GM12875 (cell line): ENCODE results near the gene FBRS.
A peak's percentile ranks its signal among the peaks of the same experiment; 100 is the strongest.
"Not testable (repeated sequence)": the region's sequence is repeated elsewhere in the genome, so short reads cannot be mapped to it uniquely, and the experiment has no call there.

ENCODE experiments used
- H3K4me3 ChIP-seq: one replicate; pipeline ENCODE4 v1.5.1; 2011; ENCODE audit warnings: low read depth, low read length, control low read depth
- TF ChIP-seq, protein P1 (sequence below): IDR thresholded peaks from 2 replicates; pipeline ENCODE4 v1.5.1; 2011; ENCODE audit warnings: low read depth, mild to moderate bottlenecking, control low read depth, inconsistent platforms, low read length, moderate library complexity, borderline replicate concordance; ENCODE audit not compliant: insufficient read depth

The FBRS gene

GRCh38 chr16:30694926-30695693 lies 36.9 kb downstream of the FBRS start:
- TF ChIP-seq, protein P1, sequence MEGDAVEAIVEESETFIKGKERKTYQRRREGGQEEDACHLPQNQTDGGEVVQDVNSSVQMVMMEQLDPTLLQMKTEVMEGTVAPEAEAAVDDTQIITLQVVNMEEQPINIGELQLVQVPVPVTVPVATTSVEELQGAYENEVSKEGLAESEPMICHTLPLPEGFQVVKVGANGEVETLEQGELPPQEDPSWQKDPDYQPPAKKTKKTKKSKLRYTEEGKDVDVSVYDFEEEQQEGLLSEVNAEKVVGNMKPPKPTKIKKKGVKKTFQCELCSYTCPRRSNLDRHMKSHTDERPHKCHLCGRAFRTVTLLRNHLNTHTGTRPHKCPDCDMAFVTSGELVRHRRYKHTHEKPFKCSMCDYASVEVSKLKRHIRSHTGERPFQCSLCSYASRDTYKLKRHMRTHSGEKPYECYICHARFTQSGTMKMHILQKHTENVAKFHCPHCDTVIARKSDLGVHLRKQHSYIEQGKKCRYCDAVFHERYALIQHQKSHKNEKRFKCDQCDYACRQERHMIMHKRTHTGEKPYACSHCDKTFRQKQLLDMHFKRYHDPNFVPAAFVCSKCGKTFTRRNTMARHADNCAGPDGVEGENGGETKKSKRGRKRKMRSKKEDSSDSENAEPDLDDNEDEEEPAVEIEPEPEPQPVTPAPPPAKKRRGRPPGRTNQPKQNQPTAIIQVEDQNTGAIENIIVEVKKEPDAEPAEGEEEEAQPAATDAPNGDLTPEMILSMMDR = no peak
- H3K4me3 ChIP-seq = no peak overlapping the region

DNA sequence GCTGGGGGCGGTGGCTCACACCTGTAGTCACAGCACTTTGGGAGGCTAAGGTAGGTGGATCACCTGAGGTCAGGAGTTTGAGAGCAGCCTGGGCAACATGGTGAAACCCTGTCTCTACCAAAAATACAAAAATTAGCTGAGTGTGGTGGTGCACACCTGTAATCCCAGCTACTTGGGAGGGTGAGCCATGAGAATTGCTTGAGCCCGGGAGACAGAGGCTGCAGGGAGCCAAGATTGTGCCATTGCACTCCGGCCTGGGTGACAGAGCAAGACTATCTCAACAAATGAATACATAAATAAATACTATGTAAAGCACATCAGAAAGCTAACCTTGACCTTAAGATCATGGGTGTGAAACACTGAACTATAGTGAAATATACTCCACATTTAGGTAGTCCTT lies 38.4 kb downstream of the FBRS start:
- H3K4me3 ChIP-seq = not testable (repeated sequence)

- TF ChIP-seq, protein P1 = no peak
- peak overlapping the region; percentile 98 for H3K4me3 ChIP-seq
These were observed 39.3 kb downstream of the FBRS start for GRCh38 chr16:30697264-30698138.

- peak overlapping the region; percentile 98 for H3K4me3 ChIP-seq
These were observed 40.0 kb downstream of the FBRS start for GRCh38 chr16:30698139-30698815.

DNA sequence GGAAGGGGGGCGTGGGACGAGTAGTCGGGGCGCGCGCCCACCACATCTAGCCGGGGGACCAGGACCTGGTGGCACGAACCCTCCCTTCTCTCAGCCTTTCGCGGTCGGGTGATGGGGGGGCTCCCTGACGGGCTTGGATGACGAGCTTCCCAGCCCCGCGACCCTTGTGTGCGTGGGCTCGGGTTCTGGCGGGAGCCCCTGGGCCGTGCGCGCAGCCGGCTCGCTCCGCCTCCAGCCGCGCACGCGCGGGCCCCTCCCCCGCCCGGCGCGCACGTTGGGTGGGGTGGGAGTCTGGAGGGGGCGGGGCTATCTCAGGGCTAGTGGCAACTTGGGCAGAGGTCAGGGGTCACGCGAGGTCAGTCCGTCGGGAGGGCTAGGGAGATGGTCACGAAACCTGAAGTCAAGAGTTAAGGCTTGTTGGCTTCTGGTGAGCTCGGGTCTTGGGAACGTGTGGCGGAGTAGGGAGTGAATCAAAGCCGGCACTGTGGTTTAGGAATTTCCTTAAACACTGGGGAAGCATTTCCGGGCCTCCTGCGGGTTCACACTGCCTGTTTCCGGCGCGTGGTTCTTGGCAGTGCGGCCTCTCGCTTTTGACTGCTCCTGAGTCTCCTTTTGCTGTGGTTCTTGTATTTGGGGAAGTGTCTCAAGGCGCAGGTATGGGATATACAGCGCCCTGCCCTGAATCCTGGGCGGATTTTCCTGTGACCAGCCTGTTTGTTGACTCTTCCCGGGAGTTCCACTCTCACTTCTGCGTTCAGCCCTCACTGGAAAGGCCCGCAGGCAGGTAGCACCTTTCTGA lies 40.8 kb downstream of the FBRS start, which contains the start of gene SRCAP:
TSS of gene SRCAP (plus strand) at position 356 of the 799 bp plus-strand sequence. CDS start 1,654 bp downstream, outside the sequence.
- H3K4me3 ChIP-seq = peak within 1 kb of the TSS; percentile 98
- TF ChIP-seq, protein P1 = no peak

More at GRCh38 chr16:30698139-30698815, 40.0 kb downstream of the FBRS start:
- TF ChIP-seq, protein P1 = no peak

DNA sequence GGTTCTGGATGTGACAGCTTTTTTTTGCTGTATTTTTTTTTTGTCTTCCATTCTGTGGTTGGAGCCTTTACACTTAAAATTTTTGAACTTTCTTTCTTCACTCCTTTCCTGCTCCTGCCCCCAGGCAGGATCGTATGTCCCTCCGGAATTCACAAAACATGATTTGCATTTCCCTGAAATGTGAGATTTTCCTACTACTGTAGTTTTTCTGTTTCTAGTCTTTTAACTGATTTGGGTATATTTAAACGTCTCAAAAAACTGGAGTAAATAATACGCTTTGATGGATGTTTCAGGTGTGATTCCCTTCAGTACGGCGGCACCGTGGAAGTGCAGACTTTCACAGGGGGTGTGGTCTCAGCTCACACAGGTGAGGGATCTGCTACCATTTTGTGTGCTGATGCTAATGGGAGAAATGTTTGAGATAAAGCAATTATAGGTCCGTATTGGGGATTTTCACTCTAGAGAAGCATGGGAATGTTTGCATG lies 41.4 kb downstream of the FBRS start:
- H3K4me3 ChIP-seq = peak overlapping the region; percentile 98
- TF ChIP-seq, protein P1 = no peak

GRCh38 chr16:30700491-30700890 lies 42.3 kb downstream of the FBRS start:
- no peak overlapping the region for H3K4me3 ChIP-seq
- TF ChIP-seq, protein P1 = no peak
